Left ventricle myocardium superior (tissue), 1 donor: ENCODE data around the gene ZBTB16. TPM values are rescaled to one million over a fixed set of nuclear protein-coding genes. Genes with fewer than 3 reads are reported as not detected.

Experiments
- ATAC-seq: fragments of 200-7000 bp; cut with Tn5 transposase; one replicate; pipeline ENCODE4 v1.9.1; 2020; ENCODE audit warnings: mild to moderate bottlenecking, moderate library complexity
- DNase-seq: peaks from one replicate; pipeline ENCODE4 v3.0.0-alpha.2; 2020
- intact Hi-C: fragments of 100-400 bp; cut with micrococcal nuclease; formaldehyde crosslinking; loops from one replicate; pipeline ENCODE4 v1.11.0; 2022
- total RNA-seq: library from RNA; stranded (reverse); fragmentation: NEBNext Ultra II Directional; extraction: Animal tissue kit (Norgen Biotek cat#: 25700); gene quantifications from one replicate; pipeline ENCODE4 v1.2.1, GENCODE V29; 2021
- donor health status: DM: no; HTN: yes; CAD: no; lungs with severe emphysema.

ZBTB16 gene
- total RNA-seq, 1 donor from 2014 or later = 67.3 TPM

- ATAC-seq (peak; percentile 1), DNase-seq (peak; percentile 48)
- intact Hi-C loops = no loop called here
These were observed 197.4 kb downstream of the ZBTB16 start for GRCh38 chr11:114256967-114257286.

GRCh38 chr11:114257621-114258558 is 198.4 kb downstream of the ZBTB16 start:
- ATAC-seq (peak; percentile 53), DNase-seq (peak; percentile 85)
- intact Hi-C loops = no loop called here

DNA sequence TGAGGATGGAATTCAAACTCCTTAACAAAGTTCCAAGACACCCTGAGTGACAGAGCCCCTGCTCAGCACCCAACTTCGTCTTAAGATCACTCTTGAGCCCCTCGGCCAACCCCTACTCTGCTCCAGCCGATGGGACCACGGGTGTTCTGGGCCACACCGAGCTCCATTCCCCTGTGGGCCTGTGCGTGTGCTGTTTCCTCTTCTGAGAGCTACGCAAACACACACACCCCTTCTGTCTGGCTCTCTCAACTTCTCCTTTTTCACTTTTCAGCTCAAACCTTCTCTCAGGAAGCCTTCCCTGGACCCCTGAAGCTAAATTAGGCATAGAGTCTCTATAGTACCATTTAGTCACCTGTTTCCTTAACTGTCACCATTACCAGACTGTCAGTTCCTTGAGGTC is 199.2 kb downstream of the ZBTB16 start:
- intact Hi-C loops = no loop called here
- peak; percentile 54 for DNase-seq
- peak; percentile 24 for ATAC-seq

DNA sequence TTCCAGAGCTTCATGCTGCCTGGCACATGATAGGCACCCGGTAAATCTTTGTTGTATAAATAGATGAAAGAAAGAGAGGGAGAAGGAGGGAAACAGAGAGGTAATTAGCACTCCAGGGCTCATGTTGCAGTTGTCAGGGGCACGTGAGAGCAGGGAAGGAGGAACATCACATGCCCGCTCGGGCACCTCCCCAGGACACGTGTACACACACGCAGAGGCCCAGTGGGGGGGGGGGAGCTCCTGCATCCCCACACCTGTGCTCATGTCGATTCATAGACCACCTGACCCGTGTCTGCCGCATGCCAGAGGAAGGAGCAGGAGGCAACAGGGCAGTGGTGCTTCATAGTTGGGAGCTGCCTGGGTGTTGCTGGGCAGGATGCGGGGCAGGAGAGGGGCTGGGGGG is 199.6 kb downstream of the ZBTB16 start:
- intact Hi-C loops = no loop called here
- DNase-seq = peak; percentile 75
- ATAC-seq = peak; percentile 24

DNA sequence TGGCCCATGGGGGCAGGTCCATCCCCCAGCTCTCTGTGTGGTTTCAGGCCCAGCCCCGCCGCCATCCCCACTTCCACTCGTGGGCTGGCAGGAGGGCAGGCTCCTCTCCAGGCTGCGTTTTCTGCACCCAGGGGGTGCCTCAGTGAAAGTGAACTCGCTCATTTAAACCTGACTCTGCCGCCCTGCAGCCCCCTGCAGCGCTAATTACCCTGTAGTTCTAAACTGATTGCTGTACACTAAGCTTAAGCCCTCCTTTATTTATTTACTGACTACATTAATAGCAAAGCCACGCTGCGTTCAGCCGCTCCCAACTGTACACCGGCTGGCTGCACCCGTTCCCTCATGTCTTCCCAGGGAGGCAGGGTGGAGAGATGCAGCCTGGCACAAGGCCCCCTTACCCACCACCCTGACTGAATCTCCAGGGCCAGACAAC is 200.1 kb downstream of the ZBTB16 start:
- ATAC-seq = no peak
- intact Hi-C loops = no loop called here
- peak; percentile 67 for DNase-seq

GRCh38 chr11:114260077-114260476 is 200.6 kb downstream of the ZBTB16 start:
- intact Hi-C loops = loop anchor here (5.0 kb wide), 2 partner anchors 223 to 363 kb away; no protein-coding TSS in a partner anchor
- no peak for DNase-seq
- ATAC-seq = no peak

DNA sequence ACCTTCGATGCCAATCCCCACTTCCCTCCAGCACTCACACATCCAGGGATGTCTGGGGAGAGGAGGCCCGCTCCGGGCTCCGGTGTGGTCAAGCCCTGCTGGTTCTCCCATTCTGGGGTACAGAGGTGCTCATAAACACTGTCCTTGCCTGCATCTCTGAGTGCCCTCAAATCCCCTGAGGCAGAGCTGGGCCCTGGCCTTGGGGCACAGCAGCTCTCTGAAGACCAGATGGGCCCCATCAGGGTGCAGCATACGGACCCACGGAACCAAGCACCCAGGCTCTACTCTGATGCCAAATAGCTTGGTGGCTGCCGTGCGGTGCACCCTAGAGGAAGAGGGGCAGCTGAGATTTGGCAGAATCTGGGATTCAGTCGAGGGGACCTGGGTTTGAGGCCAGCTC is 201.0 kb downstream of the ZBTB16 start:
- DNase-seq (peak; percentile 49), ATAC-seq (peak; percentile 4)
- intact Hi-C loops = loop anchor here (5.0 kb wide), 2 partner anchors 223 to 363 kb away; no protein-coding TSS in a partner anchor

DNA sequence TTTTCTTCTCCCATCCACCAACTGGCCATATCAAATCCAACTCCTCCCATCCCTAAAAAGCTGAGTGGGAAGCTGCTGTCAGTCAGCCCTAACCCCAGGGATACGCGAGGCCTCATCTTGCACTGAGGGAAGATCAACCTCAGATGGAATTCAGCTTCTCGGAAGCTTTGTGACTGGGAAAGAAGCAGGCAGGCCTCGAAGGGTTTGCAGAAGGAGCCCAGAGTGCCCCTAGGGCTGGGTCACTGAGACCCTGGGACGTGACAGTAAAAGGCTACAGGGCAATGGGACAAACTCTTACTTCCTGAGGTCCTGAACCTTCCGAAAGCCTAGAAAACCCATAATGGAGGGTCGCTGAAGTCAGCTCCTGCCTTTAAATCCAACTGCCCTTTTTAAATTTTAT is 202.3 kb downstream of the ZBTB16 start:
- ATAC-seq = no peak
- no peak for DNase-seq
- intact Hi-C loops = loop anchor here (2.0 to 5.0 kb wide), 3 partner anchors 224 to 364 kb away; no protein-coding TSS in a partner anchor

DNA sequence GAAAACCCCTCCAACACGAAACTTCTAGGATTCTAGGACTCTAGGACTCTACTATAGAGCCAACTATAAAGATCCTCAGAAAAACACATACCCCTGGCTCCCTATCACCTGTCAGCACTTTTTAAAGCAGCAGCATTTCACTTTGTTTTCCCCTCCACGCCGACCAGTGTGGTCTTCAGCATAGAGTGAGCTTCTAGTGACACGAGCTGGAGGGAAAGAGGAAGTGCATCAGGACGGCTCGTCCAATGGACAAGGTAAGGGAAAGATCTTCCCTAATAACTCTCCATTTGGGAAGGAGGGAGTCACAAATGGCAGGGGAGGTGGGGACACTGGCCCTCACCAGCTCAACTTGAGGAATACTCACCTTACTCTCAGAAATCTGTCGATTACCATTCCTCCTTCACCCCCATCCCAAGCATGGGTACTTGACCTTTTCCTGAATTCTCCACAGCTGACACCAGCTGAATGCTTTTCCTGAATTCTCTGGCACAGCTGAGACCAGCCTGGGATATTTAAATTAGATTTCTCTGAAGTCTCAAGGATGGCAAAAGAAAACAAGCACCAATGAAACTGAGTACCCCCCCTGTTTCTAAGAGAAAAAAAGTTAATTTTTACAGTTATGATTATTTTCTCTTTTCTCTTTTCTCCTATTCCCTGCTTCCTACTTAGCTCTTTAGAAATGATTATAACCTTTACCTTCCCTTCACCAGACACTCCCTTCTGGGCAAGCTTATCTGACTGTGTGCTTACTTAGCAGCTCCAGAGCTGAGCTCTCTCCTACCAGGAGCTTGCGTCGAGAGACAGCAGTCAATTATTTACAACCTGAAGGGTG is 203.4 kb downstream of the ZBTB16 start:
- intact Hi-C loops = loop anchor here (2.0 to 5.0 kb wide), 3 partner anchors 226 to 366 kb away; no protein-coding TSS in a partner anchor
- no peak for DNase-seq
- peak; percentile 23 for ATAC-seq

GRCh38 chr11:114263513-114264170 is 204.1 kb downstream of the ZBTB16 start:
- intact Hi-C loops = loop anchor here (2.0 to 5.0 kb wide), 3 partner anchors 226 to 366 kb away; no protein-coding TSS in a partner anchor
- no peak for ATAC-seq
- no peak for DNase-seq

DNA sequence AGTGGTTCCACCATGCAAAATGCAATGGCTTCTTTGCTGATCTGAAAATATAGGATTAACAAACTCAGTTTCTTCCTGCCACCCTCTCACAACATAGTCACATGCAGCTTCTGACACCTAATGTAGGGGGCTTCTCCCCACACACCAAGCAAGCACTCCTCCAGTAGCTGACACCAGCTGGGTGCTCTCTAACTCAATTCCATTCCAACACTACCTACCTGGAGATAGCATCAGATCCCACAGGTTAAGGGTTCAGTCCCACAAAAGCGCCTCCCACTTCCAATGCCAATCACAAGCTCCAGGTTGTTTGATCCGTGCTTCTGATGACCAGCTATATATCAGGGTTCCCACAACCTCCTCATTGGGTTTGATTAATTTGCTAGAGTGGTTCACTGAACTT is 204.9 kb downstream of the ZBTB16 start:
- ATAC-seq = no peak
- intact Hi-C loops = loop anchor here (5.0 kb wide), 2 partner anchors 227 to 367 kb away; no protein-coding TSS in a partner anchor
- DNase-seq = no peak

DNA sequence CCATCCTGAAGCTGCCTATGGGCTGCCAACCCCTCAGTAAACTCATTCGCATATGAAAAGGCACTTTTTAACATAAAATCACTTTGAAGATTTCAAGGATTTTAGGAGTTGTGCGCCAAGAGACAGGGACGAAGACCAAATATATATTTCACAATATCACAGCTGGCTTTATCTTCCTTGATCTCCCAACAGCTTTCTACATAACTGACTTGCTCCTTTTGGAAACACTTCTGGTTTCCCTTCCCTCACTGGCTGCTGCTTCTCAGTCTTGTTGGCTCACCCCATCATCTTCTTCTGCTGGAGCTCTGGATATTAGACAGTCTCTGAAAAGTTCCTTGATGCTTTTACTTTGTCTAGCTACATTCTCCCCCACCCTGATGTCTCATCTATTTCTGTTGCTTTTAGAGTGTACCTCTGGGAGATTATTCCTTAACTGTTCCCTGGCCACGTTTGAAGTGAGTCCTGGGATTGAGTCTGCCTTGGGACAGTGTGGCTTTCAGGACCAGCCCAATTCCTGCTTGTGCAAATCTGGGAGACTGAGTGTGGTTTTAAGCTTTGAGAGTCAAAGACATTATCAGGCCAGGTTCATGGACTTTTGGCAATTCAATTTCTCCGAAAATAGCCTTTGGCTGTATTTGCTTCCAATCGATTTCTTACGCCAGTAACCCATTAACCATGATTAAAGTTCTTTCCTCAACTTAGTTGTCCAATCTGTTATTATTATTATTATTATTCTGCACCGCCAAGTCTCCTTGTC is 205.8 kb downstream of the ZBTB16 start:
- ATAC-seq (no peak), DNase-seq (no peak)
- intact Hi-C loops = no loop called here

DNA sequence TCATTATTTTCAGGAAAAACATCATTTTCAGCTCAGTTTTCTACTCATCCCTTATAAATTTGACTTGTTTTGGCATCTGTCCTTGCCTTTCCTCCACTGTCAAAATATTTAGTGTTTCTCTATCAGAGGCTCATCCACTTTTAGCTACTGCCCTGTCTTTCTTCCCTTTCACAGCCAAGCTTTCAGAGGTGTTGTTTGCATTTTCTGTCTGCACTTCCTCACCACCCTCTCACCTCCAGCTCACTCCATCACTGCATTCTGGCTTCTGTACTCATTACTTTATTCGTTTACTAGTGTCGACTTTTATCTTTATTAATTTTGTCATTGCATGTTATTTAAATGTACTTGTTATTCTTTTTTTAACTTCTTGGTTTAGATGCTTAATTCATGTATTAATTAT is 210.0 kb downstream of the ZBTB16 start:
- peak; percentile 53 for ATAC-seq
- intact Hi-C loops = no loop called here
- DNase-seq = no peak

DNA sequence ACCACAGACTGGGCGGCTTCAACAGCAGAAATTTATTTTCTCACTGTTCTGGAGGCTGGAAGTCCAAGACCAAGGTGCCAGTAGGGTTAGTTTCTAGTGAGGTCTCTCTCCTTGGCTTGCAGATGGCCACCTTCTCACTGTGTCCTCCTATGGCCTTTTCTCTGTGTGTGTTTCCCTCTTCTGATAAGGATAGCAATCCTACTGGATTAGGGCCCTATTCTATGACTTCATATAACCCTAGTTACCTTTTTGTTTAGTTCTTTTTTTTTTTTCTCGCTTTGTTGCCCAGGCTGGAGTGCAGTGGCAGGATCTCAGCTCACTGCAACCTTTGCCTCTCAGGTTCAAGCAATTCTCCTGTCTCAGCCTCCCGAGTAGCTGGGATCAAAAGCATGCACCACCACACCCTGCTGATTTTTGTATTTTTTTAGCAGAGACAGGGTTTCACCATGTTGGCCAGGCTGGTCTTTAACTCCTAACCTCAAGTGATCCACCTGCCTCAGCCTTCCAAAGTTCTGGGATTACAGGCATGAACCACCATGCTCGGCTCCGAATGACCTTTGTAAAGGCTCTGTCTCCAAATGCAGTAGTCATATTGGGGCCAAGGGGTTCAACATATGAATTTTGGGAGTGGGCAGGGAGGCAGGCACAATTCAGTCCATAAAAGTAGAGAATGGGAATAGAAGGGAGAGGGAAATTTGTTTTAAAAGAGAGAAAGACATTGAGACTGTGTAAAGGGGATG is 211.2 kb downstream of the ZBTB16 start:
- intact Hi-C loops = no loop called here
- ATAC-seq (no peak), DNase-seq (no peak)

- intact Hi-C loops = no loop called here
- no peak for ATAC-seq
- DNase-seq = no peak
These were observed 211.8 kb downstream of the ZBTB16 start for GRCh38 chr11:114271316-114271715.

- intact Hi-C loops = no loop called here
- no peak for DNase-seq
- no peak for ATAC-seq
These were observed 212.8 kb downstream of the ZBTB16 start for GRCh38 chr11:114272311-114272710.

DNA sequence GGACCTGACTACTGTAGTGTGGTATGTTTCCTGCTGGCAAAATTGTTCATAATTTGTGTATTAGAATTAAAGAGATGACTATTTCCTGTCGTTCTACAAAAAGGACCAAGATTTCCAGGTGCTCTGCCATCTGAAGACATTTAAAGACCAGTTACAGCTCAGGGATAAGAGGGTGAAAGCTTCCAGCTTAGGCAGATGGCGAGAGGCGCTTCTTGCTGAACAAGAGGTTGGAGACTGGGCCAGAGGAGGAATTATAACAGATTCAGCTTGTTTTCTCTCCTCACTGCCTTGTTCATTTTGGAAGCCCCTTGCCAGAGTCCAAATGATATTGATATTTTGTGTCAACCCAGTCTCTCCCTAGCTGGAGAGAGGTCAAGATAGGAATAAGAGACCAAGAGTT is 213.6 kb downstream of the ZBTB16 start:
- ATAC-seq = no peak
- DNase-seq = no peak
- intact Hi-C loops = no loop called here
